Stimulated activated CD4-positive, alpha-beta T cell treated with anti-CD3 and anti-CD28 coated beads, Interleukin-15, amount 100 ng/mL, for 1 hour (primary cell): ENCODE results near the gene RIBC2.

Experiments
- DNase-seq, 2 donors: peaks; one replicate each; pipeline ENCODE4 v3.0.0-alpha.2; 2020; ENCODE audit warnings: low read depth in 1 of 2, low spot score in 1 of 2

Gene RIBC2

DNA sequence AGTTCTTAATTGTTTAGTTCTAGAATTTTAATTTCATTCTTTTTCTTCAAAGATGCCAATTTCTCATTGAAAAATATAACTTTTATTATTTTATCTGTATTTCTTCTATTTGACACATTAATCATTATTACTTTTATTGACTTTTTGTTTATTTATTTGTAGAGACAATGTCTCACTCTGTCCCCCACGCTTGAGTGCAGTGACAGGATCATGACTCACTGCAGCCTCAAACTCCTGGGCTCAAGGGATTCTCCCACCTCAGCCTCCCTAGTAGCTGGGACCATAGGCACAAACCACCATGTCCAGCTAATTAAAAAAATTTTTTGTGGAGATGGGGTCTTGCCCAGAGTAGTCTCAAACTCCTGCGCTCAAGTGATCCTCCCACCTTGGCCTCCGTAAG is 58.9 kb downstream of the RIBC2 start:
- no peak for DNase-seq

DNA sequence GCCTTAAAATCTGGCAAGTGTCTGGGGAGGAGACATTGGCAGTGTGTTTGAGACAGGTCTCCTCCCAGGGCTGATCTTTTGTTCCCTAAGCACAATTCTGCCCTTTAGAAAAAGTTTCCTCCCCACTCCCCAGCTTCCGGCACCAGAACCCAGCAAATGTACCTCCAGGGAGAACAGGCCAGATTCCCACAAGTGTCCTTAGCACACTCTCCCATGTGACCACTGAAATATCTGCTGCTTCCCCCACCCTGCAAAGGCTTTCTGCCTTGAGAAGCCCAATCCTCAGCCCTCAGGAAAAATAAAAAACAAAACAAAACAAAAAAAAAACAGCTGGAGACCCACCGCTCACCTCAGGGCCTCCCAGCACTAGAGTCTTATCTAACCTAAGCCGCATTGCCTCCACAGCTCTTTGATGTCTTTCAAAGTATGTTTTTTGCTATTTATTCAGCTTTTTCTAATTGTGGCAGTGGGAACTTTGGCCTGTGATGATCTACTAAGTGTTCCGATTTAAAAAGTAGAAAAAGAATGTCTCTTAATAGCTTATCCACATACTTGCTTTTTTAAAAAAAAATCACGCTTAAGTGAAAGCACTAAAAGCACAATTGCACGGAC is 60.2 kb downstream of the RIBC2 start:
- DNase-seq, result no peak

DNA sequence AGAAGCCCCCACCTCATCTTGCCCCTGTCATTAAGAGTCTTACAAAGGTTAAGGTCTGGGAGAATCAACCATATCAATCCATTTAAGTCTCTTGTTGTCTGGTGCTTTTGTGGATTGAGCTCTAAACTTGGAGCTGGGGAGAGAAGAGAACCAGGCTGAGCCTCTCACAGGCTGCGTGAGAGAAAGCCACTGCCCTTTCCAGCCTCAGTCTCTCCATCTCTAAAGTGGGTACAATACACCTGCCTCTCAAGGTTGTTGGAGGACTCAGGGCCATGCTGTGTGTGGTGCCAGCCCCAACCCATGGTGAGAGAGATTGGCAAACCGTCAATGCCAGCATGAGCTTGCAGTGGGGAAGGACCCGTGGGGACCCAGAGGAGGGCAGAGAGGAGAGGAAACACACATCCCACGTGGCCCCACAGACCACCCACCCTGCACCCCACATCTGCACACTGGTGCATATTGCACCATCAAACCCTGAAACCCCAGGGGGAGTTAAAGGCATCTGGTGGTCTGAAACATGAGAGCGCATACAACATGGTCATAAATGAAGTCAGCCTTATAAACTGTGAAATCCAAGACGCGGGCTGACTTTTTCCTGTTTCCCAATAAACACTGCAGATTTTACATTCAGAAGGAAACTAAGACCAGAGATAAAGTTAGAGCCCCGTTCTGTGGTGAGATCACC is 61.7 kb downstream of the RIBC2 start:
- DNase-seq, result no peak

DNA sequence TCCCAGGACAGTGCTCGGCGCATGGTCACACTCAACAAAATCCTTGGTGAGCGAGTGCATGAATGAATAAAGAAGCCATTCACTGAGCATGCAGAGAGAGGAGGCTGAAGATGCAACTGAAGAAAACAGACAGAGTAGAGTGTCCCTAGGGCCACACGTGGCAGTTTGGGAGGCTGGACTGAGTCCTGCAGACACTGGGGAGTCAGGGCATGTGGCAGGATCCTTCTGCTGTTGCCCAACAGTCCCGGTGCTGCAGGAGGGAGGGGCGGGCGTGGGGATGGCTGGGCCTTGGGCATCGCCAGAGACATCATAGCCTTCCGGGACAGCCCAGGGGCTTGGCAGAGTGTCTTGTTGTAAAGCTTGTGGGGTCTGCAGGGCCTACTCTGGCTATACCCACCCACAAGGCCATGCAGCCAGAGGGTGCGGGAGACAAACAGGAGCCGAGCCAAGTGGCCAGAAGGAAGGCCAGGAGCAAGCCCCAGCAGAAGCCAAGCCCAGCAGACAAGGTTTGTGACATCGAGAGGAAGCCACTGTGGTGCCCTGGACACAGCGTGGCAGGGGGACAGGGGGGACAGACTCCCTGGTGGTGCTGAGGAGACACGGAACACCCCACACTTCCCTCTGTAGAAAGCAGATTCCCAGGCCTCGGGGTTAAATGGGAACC is 62.5 kb downstream of the RIBC2 start:
- DNase-seq, result no peak

DNA sequence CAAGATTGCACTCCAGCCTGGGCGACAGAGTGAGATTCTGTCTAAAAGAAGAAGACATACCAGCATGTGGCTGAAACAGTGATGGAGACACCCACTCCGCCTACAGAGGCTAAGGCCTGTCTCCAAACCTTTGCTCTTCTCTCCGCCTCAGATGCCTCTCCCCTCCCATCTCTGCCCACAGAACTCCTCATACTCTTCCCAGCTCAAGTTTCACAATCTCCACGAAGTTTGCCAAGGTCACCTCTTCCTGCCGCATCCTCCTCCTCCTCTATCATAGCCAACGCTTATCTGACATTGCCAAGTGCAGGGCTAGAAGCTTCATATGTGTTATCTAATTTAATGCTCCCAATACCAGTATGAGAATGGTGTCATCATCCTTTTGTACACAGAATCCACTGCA is 63.3 kb downstream of the RIBC2 start:
- DNase-seq, result no peak

DNA sequence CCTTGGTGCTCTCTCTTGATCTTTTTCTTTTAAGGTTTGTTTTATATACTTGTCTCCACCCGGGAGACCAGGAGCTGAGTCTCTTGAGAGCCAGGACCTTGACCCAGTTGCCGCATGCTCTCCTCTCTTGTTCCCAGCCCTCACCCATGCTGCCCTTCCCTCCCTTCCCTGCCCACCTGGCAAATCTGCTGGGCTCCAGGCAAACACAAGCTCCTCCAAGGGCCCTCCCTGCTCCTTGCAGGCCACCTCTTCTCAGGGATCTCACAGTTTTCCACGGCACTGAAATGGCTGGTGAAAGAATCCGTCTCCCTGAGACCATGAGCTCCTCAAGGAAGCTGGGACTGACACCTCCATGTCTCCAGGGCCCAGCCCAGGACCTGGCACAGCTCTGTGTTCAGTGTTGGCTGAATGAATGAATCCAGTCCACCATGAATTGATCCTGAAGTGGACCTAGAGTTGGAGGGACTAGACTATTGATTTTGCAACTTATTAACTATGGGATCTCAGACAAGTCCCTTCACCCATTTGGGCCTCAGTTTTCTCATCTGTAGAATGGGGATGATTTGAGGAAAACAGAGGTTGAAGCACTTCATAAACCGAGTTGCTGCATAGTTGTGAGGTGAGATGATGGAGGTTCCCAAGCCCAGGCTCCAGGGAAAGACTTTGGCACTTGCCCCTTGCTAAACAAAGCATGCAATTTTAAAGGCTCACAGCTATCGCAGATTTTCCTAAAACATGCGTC is 64.0 kb downstream of the RIBC2 start:
- DNase-seq, result no peak

DNA sequence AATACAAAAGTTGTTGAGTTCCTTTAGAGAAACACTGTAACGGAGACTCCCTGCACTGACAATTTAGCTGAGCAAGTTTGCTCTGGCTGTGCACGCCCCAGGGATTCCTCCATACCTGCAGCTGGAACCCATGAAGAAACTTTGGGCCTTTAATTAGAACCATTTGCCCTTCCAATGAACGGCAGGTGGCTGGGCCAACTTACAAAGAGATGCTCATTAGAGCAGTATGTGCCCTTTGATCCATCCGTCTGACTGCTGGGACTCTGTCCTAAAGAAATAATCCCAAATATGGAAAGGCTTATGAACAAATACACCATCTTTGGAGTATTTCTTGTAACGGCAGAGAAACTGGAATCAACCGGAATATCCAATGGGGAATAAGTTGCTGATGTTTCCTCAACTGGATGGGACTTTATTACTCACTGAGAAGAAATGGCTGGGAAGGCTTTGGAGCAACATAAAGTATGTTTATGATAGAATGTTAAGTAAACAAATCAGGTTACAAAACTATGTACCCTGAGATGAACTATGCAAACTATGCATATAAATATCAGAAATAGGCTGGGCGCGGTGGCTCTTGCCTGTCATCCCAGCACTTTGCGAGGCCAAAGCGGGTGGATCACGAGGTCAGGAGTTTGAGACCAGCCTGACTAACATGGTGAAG is 64.7 kb downstream of the RIBC2 start:
- DNase-seq, result no peak

DNA sequence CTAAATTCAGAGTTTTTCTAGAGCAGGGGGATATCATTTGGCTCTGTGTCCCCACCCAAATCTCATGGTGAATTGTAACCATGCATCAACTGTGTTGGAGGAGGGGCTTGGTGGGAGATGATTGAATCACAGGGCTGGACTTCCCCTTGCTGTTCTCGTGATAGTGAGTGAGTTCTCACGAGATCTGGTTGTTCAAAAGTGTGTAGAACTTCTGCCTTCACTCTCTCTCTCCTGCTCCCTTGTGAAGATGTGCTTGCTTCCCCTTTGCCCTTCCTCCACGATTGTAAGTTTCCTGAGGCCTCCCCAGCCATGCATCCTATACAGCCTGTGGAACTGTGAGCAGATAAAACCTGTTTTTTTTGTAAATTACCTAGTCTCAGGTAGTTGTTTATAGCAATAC is 67.2 kb downstream of the RIBC2 start:
- no peak for DNase-seq

DNA sequence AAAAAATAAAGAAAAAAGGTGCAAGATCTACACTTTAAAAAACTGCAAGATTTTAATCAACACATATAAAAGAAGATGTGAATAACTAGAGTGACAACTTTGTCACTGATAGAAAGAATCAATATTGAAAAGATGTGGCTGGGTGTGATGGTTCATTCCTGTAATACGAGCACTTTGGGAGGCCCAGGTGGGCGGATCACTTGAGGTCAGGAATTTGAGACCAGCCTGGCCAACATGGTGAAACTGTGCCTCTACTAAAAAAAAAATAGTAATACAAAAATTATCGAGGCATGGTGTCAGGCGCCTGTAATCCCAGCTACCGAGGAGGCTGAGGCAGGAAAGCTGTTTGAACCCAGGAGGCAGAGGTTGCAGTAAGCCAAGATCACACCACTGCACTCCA is 68.2 kb downstream of the RIBC2 start:
- no peak for DNase-seq
